HT1080 (cell line): ENCODE measurements around the gene CHST15. TPM values are rescaled to one million over a fixed set of nuclear protein-coding genes. Genes with fewer than 3 reads are reported as not detected.

ENCODE experiments used
- DNase-seq: peaks from one replicate; pipeline ENCODE4 v3.0.0-alpha.2; 2015; ENCODE audit warnings: low read depth
- total RNA-seq: library from RNA; depleted of rRNA; stranded (reverse); fragments of >200 nt; shearing (Covaris generic); gene quantifications from 2 replicates; pipeline ENCODE4 v1.2.3, GENCODE V29; 2014

Gene CHST15
- total RNA-seq, 1 experiment from 2014 or later, result 19.2 TPM

DNA sequence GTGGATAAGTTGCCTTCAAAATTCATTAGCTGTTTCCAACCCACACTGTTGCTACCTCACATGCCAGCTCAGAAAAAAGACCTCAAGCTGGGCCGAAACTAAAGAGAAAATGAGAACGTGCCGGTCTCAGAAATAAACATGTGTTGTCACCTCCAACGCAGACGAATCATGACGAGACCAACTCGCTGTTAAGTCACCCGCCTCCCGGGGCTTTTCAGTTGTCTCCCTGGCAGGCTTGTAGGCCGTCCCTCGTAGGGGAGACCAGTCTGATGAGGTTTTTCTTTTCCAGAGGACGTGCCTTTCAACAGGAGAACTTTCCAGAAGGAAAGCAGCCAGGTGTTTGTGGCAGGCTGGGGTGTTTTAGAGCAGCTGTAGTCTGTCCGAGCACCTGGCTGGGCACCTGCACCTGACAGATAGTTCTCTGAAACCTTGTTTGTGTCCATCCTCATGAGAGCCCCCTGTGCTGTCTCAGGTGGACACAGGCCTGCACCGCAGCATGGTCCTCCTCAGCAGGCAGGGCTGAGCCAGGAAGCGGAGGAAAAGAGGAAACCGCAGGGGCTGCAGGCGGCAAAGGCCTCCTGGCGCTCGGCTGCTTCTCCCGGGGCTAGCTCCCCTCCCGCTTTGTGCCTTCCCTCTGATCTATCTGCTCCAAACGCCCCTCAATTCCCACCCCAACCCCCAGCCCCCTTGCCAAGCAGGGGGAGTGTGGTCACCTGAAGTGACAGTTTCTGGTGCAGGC lies 78.8 kb downstream of the CHST15 start:
- DNase-seq, result no peak

DNA sequence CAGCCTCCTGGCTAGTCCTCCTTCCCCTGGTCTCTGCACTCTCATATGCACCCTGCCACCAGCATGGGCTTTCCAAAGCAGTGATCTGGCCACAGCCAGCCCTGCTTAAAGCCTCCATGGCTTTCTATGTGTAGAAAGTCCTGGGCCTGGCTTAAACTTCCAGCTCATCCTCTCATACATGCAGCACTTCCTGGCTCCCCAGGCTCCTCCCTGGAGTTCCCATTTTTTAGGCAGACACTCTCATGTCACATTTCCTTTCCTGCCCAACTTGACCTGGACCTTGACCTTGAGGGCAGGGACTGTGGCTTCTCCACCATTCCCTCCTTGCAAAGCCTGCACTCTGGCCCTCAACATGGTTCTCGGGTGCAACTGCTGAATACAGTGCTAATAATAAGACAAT lies 79.5 kb downstream of the CHST15 start:
- DNase-seq, result no peak

DNA sequence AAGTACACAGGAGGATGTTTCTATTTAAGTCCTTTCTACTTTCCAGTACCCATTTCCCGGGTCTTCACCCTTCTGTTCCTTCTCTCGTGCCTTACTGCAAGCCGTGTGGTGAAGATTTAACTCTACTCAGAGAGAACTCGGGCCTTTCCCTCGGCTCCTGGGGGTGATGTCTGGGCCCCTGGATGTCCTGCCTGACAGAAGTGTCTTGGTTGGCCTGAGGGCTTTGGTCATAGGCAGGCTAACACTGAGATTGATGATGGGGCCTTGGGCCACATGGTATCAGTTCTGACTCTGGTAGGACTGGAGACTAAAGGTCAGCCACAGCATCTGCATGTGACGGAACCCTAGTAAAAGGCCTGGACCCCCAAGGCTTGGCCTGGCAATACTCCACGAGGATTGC lies 80.4 kb downstream of the CHST15 start:
- DNase-seq, result no peak

DNA sequence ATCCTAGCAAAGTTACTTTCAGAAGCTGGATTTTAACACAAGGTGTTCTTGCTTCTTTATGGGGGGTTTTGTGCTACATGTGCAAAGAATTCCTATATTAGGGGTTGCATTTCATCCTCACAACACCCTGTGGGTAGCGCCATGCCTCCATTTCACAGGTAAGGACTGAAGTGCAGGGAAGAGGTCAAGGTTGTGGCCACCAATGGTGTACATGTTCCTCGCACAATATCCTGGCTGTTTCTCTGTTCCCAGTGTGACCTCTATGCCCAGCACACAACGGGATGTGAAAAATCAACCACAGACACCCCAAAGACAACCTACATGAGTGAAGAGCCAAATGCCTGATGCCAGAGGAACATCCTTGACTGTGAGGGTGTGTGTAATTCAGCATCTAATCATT lies 80.8 kb downstream of the CHST15 start:
- no peak for DNase-seq

DNA sequence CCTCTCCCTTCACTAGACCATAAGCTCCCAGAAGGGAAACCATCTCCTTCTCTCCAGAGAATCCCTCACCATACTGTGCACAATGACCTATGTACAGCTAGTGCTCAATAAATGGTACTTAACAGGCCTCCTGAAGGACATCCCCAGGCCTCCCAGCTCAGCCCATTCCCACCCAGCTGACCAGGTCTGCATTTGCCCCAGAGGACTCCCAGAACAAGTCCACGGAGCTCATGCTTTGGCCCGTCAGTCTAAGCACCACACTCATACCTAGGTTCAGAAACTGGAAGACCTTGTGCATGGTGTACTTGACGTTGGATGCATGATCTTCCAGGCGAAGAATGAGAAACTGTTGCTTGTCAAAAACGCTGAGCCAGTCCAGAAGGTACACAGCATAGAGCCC lies 81.3 kb downstream of the CHST15 start:
- DNase-seq, result no peak

DNA sequence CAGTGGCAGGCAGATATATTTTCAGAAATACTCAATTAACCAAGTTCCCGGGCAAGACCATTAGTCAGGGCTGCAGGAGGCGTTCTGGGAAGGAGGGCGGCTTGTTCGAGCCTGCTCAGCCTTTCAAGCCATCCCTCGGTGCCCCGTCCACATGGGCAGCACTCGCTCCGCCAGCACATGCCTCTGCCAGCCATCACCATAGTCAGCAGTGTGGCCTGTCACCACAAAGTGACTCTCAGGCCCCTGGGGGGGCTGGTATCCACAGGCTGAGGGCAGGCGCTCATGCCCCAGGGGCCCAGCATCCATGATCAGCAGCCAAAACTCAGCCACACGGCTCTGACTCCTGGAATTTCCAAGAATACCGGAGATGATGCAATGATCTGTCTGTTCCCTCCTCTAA lies 81.9 kb downstream of the CHST15 start:
- no peak for DNase-seq

DNA sequence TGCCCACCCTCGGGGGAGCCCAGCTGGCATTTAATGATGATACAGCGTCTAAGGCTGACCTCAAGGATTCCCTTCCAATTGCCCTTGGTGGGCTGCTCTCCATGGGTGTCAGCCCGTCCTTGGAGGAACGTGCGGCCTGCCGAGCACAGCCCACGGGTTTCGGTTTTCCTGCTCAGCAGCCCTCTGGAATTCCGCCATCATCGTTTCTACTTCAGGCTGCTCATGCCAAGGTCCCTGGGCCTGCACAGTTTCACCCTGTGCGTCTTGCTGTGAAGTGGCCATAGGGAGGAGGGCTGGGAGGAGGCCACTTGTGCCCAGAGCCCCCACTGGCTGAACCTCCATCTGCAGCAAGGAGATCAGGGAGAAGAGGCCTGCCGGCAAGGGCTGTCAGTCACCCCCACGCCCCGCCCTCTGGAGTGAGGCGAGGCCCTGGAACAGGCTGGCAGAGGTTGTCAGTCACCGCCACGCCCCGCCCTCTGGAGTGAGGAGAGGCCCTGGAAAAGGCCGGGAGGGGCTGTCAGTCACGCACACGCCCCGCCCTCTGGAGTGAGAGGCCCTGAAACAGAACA lies 82.8 kb downstream of the CHST15 start:
- no peak for DNase-seq

DNA sequence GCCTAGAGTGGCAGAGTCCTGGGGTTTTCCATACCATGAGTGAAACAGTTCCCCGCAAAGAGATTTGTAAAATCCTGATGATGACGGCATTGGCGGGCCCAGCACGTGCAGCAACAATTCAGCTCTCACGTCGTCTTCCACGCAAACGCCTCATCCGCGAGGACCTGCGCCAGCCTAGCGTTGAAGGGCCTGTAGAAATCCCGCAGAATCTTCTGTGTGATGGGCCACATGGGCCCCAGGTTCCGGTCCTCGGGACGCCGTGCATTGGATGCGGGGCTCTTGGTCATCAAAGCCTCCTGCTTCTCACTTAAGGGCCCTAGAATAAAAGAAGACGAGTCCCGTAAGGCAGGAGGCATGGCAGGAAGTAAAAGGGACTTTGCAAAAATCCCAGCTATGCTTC lies 83.4 kb downstream of the CHST15 start:
- no peak for DNase-seq

DNA sequence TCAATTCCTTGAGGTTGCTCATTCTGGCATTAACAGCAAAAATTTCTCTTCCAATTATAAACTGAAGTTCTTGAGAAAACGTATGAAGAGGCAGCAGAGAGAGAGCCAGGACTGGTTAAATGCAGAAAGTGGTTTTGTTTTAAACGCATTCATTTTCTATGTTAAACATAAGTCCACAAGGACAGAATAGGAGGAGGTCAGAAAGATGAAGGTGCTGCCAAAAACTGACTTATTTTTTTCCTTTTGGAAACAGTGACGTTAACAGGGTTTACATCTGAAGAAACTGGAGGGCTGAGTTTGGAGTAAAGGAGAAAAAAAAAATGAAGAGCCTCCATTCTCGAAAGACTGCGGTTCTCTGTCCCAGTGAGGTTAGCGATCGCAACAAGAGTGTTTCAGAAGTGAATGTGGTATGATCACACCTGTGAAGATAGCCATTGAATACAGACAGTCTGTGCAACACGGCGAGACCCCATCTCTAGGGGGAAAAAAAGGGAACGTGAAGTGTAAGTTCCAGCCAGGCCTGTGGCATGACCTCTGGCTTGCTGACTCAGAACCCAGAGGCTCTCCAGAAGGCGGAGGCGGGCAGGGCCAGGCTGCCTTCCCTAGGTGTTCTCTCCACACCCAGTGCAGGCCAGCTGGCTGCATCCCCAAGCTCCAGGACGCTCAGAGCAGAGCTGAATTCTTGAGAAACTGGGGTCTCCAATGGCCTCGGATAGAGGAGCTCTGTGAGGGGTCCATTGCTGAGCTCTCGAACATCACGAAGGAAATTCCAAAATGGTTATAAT lies 84.0 kb downstream of the CHST15 start:
- DNase-seq, result no peak

DNA sequence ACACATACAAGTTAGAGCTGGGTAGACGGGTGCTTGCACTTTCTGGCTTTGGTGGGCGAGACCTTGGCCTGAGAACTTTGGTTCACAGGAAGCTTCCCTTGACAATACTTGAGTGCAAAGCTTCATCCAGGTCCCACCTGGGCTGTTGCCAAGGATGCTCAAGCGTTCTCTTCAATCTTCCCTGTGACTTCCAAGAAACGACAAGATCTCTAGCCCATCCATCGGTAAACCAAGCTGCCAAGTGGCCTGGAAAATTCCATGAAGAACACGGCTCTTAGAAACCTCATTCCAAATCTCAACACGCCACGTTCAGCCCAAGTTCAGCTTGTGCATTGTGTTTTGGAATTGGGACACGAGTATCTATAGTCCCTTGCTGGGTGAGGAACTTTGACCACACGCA lies 84.7 kb downstream of the CHST15 start:
- DNase-seq, result no peak

DNA sequence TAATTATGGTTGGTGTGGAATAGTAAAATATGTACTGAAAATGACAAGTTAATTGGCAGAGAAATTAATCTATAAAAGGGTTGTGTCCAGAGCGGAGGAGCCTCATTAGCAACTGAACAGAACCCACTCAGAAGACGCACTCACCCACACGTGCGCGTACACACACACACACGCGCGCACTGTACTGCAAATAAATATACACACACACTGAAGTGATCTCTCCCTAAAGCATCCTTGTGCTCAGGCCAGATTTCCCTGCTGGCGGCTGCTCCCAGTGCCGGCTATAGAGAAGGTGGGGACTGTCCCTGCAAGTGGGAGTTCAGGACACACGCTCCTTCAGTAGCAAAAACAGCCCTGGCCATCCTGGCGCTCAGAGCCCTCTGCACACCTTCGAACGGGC lies 85.2 kb downstream of the CHST15 start:
- DNase-seq, result no peak

DNA sequence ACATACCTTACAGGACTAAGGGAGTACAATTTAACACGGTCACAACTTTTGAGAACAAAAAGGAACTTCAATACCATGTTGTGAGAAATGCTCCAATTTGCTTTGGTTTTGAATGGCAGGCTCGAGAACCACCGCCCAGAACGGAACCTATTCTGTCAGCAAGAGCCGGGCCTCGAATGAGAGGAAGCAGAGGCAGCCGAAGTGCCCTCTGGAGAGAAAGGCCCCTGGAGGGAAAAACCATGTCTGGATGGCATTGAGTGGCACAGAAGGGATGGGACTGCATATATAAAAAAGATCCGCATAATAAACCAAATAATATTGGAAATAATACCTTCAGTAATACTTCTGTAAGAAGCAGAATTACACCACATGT lies 85.6 kb downstream of the CHST15 start:
- DNase-seq, result no peak

DNA sequence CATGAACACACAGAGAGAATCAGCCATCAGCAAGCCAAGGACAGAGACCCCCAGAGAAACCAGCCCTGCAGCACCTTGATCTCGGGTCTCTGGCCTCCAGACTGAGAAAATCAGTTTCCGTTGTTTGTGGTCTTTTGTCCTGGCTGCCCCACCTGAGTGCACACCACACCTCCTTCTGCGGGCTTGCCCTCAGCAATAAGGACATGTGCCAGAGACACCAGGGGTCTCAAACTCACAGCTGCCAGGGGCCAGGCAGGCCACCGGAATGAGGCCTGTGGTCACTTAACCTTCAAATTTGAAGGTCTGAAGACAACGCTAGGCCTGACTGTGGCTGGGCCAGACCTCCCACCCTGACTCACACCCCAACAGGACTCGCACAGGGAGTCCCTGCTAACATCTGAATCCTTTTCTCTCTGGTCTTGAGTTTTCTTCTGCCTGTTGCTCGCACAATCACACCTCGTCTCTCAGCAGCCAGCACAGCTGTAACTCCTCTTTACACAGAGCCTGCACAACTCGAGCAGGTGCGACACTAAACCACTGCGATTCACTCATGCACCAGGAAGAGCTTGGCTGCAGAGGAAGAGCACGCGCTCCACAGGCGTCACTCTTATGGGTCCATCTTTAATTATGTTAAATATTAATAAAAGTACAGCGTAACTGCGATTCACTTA lies 86.2 kb downstream of the CHST15 start:
- no peak for DNase-seq

DNA sequence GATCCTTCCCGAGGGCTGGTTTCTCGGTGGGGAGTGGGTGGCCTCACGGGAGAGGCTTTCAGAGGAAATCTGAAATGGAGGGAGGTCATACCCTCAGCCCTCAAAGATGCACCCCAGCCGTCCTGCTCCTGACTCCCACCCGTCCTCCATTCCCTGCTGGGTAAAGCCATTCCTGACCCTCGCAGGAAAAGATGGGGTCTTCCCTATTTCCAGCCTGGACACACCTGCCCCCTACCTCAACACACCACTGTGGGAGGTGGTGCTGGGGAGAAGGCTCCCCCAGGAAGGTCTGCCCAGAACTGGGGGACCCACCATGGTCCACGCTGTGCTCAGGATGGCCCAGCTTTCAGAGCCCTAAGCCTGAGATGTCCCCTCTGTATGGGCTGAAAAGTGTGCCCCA lies 86.9 kb downstream of the CHST15 start:
- no peak for DNase-seq

DNA sequence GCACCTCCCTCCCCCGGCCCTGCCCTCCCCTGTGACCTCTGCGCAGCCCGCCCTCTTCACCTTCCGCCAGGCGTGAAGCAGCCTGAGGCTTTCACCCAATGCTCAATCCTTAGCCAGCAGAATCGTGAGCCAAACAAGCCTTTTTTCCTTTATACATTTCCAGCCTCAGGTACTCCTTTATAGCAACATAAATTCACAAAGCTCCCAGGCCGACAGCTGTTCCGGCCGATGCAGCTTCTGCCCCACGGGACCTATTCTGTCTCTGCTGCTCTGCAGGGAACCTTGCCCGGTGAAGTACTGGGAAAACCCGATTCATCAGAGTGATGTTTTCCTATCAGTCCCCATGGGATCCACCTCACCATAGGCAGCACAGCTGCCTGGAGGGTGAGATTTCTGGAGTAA lies 87.4 kb downstream of the CHST15 start:
- DNase-seq, result no peak

DNA sequence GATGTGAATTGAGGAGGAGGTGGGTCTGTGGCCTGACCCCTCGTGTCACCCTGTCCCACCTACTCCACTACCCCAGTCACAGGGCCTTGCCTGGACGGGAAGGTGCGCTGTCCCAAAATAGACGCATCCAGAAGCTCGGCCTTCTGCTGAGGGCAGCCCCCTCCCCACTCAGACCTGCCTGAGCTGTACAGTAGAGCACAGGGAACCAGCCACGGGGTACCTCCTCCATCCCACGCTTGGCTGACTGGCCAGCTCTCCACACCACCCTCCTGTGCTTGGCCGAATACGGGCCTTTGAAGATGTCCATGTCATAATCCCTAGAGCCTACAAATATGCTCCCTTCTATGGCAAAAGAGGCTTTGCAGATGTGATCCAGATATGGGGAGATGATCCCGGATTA lies 88.3 kb downstream of the CHST15 start:
- no peak for DNase-seq

DNA sequence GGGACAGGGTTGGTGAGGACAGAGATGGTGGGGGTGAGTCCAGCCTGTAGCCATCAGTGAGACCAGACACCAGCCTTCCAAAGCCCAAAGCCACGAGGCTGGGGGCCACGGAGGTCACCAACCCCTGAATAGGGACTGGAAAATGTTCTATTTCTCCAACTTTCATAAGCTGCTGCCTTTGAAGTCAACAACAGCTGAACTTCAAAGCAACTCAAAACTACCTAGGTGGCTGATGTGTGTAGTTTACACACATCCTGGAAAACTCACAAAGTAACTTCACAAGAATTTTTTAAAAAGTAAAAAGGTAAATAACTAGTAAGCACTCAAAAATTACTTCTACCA lies 88.8 kb downstream of the CHST15 start:
- no peak for DNase-seq

DNA sequence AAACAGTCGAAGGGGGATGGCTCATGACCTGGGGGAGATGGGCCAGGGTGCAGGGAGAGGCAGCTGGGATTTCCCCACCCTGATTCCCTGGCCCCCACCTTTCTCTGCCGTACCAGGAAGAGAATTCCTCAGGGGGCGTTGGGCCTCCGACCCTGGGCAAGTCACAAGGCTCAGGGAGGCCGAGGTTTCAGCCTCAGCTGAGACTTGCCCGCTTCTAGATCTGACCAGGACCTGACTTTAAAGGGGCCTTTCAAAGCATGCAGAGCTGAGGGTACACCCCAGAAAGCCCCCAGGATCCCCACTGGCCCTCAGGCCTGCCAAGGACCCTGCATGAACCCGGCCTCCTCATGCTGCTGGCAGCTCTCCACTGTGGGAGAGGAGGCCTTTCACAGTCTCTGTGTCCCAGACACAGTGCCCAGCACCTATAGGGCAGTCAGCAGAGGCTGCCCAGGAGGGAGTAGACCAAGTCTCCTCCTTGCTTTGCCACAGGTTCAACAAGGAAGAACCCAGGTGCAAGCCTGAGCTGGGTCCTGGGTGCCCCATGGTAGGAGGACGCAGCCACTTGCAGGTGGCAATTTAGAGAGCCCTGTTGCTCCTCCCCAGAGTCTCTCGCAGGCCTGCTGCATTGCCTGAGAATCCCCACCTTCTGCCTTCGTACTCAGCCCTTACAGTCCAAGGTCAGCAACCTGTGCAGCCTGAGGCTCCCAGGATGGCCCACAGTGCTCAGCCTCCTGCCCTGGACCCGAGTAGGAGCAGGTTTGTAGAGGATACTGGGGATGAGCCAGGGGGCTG lies 89.3 kb downstream of the CHST15 start:
- DNase-seq, result no peak

DNA sequence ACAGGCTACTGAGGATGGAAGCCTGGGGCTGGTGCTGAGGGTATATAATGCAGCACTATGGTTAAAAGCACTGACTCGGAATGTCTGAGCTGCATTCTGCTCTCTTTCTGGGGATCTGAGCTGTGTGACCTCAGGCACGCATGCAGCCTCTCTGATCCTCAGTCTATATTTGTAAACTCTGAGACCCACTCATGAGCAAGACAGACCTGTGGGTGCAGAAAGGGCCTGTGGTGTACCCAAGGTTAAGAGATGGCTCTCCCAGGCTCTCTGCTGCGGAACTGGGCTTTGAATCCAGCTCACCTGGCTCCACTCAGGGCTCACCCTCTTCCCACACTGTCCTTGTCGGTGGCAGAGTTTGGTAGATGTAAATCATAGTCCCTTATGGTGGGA lies 89.9 kb downstream of the CHST15 start:
- DNase-seq, result no peak

DNA sequence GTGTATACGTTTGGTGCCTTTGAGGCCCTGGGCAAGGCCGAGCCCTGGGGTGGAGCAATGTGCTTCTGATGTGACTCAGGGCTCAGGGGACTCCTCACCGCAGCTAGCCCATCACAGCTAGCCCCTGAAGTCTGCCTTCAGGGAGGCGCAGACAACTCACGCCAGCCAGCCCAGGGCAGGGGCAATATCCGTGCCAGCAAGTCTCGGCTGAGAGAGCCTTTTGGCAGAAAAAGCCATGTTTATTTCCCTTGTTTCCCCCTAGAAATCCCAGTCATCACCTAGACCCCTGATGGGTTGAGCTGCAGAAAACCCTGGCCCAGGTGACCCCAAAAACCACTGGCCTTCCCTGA lies 90.4 kb downstream of the CHST15 start:
- no peak for DNase-seq

DNA sequence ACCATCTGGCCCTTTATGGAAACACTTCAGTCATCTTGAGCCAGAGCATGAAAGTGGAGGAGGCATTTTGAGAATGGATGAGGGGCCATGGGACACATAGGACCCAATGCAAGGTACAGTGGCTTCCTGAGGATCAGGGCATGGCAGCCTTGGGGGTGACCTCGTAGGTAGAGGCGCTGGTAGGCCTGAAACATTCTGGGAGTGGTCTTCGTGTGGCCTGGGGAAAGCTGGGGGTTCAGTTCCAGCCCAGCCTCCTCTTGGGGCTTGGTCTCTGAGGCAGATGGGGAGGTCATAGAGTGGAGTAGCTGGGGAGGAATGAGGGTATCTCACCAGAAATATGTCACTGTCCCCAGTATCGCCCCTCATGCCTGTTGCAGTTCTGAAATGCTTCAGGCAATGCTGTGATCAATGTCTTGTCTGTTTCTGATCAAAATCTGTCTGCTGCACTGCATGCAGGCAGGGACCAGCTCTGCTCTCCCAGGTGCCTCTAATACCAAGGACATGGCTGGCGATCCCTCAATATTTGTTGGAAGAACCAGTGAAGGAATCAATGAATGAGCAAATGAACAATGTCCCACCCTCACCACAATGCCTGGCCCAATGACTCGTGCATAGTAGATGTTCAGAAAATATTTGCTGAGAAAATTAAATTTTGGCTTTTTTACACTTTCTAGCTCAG lies 90.9 kb downstream of the CHST15 start:
- no peak for DNase-seq
